MCF 10A (cell line): ENCODE measurements around the gene LRRC57. TPM values are rescaled to one million over a fixed set of nuclear protein-coding genes. Genes with fewer than 3 reads are reported as not detected.
A peak's percentile ranks its signal among the peaks of the same experiment; 100 is the strongest.

Experiments used
- BruUV-seq: library from RNA; stranded (reverse); fragments of 400-500 nt; replicated peaks from 2 replicates; lab custom pipeline; 2021; lab: Mats Ljungman, UMichigan
- CTCF ChIA-PET: fragments of 300-600 bp; sonication (Branson Sonifier 250); formaldehyde crosslinking; extraction: SDS; loops from one replicate; lab custom pipeline; 2021; ENCODE audit warnings: antibody characterized with exemption, inconsistent platforms; lab: Yijun Ruan, JAX
- POLR2A ChIA-PET: fragments of 300-600, 350-650 bp; sonication (Branson Sonifier 250); formaldehyde crosslinking; extraction: SDS; loops from one replicate; lab custom pipeline; 2020; ENCODE audit warnings: antibody characterized with exemption, inconsistent platforms; lab: Yijun Ruan, JAX
- DNase-seq: peaks from one replicate; pipeline ENCODE4 v3.0.0-alpha.2; 2018; ENCODE audit not compliant: unreplicated experiment
- H3K27ac Mint-ChIP-seq: one replicate; pipeline ENCODE4 v1.8.0; 2022; ENCODE audit warnings: mild to moderate bottlenecking, low read depth, mixed read lengths; ENCODE audit not compliant: unreplicated experiment
- H3K27me3 Mint-ChIP-seq: one replicate; pipeline ENCODE4 v1.8.0; 2022; ENCODE audit warnings: mixed read lengths; ENCODE audit not compliant: insufficient read depth, unreplicated experiment
- H3K36me3 Mint-ChIP-seq: one replicate; pipeline ENCODE4 v1.8.0; 2022; ENCODE audit warnings: mild to moderate bottlenecking, moderate library complexity, mixed read lengths; ENCODE audit not compliant: insufficient read depth, unreplicated experiment
- H3K4me1 Mint-ChIP-seq: one replicate; pipeline ENCODE4 v1.8.0; 2022; ENCODE audit warnings: mixed read lengths; ENCODE audit not compliant: insufficient read depth, unreplicated experiment
- H3K4me3 Mint-ChIP-seq: one replicate; pipeline ENCODE4 v1.8.0; 2022; ENCODE audit warnings: mild to moderate bottlenecking, moderate library complexity, mixed read lengths; ENCODE audit not compliant: unreplicated experiment
- H3K9me3 Mint-ChIP-seq: one replicate; pipeline ENCODE4 v1.8.0; 2022; ENCODE audit warnings: mixed read lengths; ENCODE audit not compliant: unreplicated experiment
- CTCF ChIP-seq: fragments of 200-600 bp; IDR thresholded peaks from one replicate; pipeline ENCODE4 v1.8.0; 2022; ENCODE audit warnings: antibody characterized with exemption, mild to moderate bottlenecking; ENCODE audit not compliant: unreplicated experiment
- intact Hi-C: fragments of 100-400 bp; cut with micrococcal nuclease; formaldehyde crosslinking; loops from 2 replicates; pipeline ENCODE4 v1.14.1; 2022
- total RNA-seq: library from RNA; stranded (reverse); gene quantifications from 2 replicates; pipeline ENCODE4 v1.2.3, GENCODE V29; 2022

Gene LRRC57
- total RNA-seq, 1 experiment from 2014 or later = 18.3 TPM

- POLR2A ChIA-PET = interaction anchor here (1.1 to 4.8 kb wide), 14 partner anchors 11 to 277 kb away, joined by 3 to 69 read pairs (median 9); partner anchors contain the start of genes GANC, SNAP23, STARD9 and TMEM87A
- peaks cover 42% of the 10 kb centered on the region for H3K4me1 Mint-ChIP-seq
- TF ChIP-seq CTCF = no peak
Measured at GRCh38 chr15:42549741-42550392, 1.3 kb upstream of the LRRC57 start.

GRCh38 chr15:42549032-42549491, 469 bp upstream of the LRRC57 start:
- no peaks in the 10 kb centered on the region for H3K27me3 Mint-ChIP-seq
- no peaks in the 10 kb centered on the region for H3K9me3 Mint-ChIP-seq
- POLR2A ChIA-PET = interaction anchor here (1.1 to 4.8 kb wide), 15 partner anchors 11 to 276 kb away, joined by 3 to 69 read pairs (median 6); partner anchors contain the start of genes GANC, SNAP23, STARD9 and TMEM87A
- peaks cover 40% of the 10 kb centered on the region for H3K4me1 Mint-ChIP-seq
- TF ChIP-seq CTCF = no peak
- peak; percentile 46 for DNase-seq
- peak overlapping the region; percentile 88 for H3K4me3 Mint-ChIP-seq
- BruUV-seq = TSS peak; percentile 65
- CTCF ChIA-PET = interaction anchor here (0.6 to 1.2 kb wide), 3 partner anchors 12 to 58 kb away, joined by 3 read pairs; partner anchors contain the start of gene ZNF106
- H3K27ac Mint-ChIP-seq = peak overlapping the region; percentile 96
- peaks cover 24% of the 10 kb centered on the region for H3K36me3 Mint-ChIP-seq
- intact Hi-C loops = loop anchor here (5.0 kb wide), 1 partner anchor 52 kb away; the partner anchor contains the start of gene SNAP23

More at GRCh38 chr15:42549741-42550392, 1.3 kb upstream of the LRRC57 start:
- peaks cover 23% of the 10 kb centered on the region for H3K36me3 Mint-ChIP-seq
- peak overlapping the region; percentile 96 for H3K27ac Mint-ChIP-seq
- no peaks in the 10 kb centered on the region for H3K27me3 Mint-ChIP-seq
- intact Hi-C loops = loop anchor here (5.0 kb wide), 1 partner anchor 53 kb away; the partner anchor contains the start of gene SNAP23
- CTCF ChIA-PET = interaction anchor here (1.2 kb wide), 1 partner anchor 11 kb away, joined by 3 read pairs; no protein-coding TSS in a partner anchor
- no peaks in the 10 kb centered on the region for H3K9me3 Mint-ChIP-seq
- no TSS peak for BruUV-seq
- peak overlapping the region; percentile 88 for H3K4me3 Mint-ChIP-seq
- peak; percentile 3 for DNase-seq

- no peak for TF ChIP-seq CTCF
- H3K36me3 Mint-ChIP-seq = peaks cover 36% of the 10 kb centered on the region
- H3K27me3 Mint-ChIP-seq = no peaks in the 10 kb centered on the region
- peaks cover 31% of the 10 kb centered on the region for H3K4me1 Mint-ChIP-seq
- peak overlapping the region; percentile 88 for H3K4me3 Mint-ChIP-seq
- POLR2A ChIA-PET = interaction anchor here (0.7 to 4.8 kb wide), 18 partner anchors 9 to 275 kb away, joined by 3 to 69 read pairs (median 6); partner anchors contain the start of genes GANC, SNAP23, STARD9 and TMEM87A
- TSS peak; percentile 50 for BruUV-seq
- H3K9me3 Mint-ChIP-seq = no peaks in the 10 kb centered on the region
- CTCF ChIA-PET = interaction anchor here (0.6 to 0.8 kb wide), 2 partner anchors 104 to 414 kb away, joined by 3 to 4 read pairs; no protein-coding TSS in a partner anchor
- intact Hi-C loops = loop anchor here (1.0 to 5.0 kb wide), 2 partner anchors 51 to 102 kb away; partner anchors contain the start of gene SNAP23
- no peak for DNase-seq
- H3K27ac Mint-ChIP-seq = peak overlapping the region; percentile 96
Measured at GRCh38 chr15:42547918-42548248, 710 bp downstream of the LRRC57 start.
